PFSK-1 (cell line): ENCODE results near the gene SOX4.

ENCODE experiments used
- POLR2AphosphoS5 ChIP-seq: IDR thresholded peaks from 2 replicates; pipeline ENCODE4 v1.6.1; 2012; ENCODE audit warnings: low read depth, mild to moderate bottlenecking, control low read depth, low read length, moderate library complexity
- TAF1 ChIP-seq: IDR thresholded peaks from 2 replicates; pipeline ENCODE4 v1.6.1; 2012; ENCODE audit warnings: low read length, control low read depth, borderline replicate concordance; ENCODE audit not compliant: insufficient read depth
- TF ChIP-seq, protein P1 (sequence below), 2 experiments: IDR thresholded peaks; 2 replicates each; pipeline versions ENCODE4 v1.6.1 to v1.8.0; 2011 to 2012; ENCODE audit warnings: low read depth in 2 of 2, low read length in 2 of 2, control low read depth in 1 of 2, inconsistent platforms in 1 of 2, mild to moderate bottlenecking in 1 of 2, moderate library complexity in 1 of 2; ENCODE audit not compliant: insufficient read depth in 1 of 2

DNA sequence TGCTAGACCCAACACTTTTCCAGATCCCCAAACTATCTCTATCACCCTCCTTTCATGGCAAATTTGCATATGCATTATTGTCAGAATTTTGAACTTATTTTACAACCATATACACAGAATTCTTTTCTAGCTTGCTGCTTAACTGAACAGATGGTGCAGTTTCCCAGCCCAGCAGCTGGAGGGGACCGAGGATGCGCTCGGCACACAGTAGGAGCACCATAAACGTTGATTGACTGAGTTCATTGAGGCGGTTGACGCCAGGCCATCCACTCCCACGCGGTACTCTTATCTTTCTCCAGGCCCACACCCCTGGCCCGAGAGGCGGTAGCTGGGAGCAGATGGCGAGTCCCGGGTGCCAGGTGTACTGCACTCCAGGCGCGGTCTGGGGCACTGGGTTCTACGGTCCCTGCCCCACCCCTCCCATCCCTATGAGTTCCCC, 6.8 kb upstream of the SOX4 start:
- TF ChIP-seq POLR2AphosphoS5, result no peak
- TF ChIP-seq, protein P1, sequence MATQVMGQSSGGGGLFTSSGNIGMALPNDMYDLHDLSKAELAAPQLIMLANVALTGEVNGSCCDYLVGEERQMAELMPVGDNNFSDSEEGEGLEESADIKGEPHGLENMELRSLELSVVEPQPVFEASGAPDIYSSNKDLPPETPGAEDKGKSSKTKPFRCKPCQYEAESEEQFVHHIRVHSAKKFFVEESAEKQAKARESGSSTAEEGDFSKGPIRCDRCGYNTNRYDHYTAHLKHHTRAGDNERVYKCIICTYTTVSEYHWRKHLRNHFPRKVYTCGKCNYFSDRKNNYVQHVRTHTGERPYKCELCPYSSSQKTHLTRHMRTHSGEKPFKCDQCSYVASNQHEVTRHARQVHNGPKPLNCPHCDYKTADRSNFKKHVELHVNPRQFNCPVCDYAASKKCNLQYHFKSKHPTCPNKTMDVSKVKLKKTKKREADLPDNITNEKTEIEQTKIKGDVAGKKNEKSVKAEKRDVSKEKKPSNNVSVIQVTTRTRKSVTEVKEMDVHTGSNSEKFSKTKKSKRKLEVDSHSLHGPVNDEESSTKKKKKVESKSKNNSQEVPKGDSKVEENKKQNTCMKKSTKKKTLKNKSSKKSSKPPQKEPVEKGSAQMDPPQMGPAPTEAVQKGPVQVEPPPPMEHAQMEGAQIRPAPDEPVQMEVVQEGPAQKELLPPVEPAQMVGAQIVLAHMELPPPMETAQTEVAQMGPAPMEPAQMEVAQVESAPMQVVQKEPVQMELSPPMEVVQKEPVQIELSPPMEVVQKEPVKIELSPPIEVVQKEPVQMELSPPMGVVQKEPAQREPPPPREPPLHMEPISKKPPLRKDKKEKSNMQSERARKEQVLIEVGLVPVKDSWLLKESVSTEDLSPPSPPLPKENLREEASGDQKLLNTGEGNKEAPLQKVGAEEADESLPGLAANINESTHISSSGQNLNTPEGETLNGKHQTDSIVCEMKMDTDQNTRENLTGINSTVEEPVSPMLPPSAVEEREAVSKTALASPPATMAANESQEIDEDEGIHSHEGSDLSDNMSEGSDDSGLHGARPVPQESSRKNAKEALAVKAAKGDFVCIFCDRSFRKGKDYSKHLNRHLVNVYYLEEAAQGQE (IDR thresholded peaks at IDR 0.05; ENCODE audit: insufficient read depth in 1 of 2, low read depth in 2 of 2, low read length in 2 of 2), result no peak
- no peak for TF ChIP-seq TAF1
